Measurements from ENCODE around the gene MXI1. TPM values are rescaled to one million over a fixed set of nuclear protein-coding genes. Genes with fewer than 3 reads are reported as not detected.

Gene MXI1
- total RNA-seq, 1 donor, result 8.2 TPM

DNA sequence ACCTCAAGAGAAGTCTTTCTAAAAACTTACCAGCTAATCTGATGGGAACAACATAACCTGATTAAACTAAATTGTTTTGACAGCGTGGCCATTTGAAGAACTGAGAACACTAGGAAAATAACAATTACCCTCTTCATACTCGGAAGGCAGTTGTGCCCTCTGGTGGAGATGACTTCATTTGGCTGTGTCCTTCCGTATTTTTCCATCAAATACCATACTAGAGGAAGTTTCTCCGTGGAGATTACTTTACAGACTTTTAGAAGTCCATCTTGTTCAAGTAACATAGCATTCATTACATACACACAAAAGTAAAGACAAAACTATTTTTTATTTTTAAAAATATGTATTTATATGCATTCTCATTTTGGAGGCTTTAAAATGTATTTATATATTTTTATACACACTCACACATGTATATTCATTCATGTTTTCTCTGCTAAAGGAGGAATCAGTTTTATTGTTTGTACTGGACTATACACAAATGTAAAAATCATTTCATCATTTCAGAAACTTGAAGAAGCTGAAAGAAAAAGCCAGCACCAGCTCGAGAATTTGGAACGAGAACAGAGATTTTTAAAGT lies 72.1 kb downstream of the MXI1 start:
- no peak overlapping the region for H3K4me3 ChIP-seq (ENCODE audit: low read depth, low read length)
- TF ChIP-seq, protein P1, sequence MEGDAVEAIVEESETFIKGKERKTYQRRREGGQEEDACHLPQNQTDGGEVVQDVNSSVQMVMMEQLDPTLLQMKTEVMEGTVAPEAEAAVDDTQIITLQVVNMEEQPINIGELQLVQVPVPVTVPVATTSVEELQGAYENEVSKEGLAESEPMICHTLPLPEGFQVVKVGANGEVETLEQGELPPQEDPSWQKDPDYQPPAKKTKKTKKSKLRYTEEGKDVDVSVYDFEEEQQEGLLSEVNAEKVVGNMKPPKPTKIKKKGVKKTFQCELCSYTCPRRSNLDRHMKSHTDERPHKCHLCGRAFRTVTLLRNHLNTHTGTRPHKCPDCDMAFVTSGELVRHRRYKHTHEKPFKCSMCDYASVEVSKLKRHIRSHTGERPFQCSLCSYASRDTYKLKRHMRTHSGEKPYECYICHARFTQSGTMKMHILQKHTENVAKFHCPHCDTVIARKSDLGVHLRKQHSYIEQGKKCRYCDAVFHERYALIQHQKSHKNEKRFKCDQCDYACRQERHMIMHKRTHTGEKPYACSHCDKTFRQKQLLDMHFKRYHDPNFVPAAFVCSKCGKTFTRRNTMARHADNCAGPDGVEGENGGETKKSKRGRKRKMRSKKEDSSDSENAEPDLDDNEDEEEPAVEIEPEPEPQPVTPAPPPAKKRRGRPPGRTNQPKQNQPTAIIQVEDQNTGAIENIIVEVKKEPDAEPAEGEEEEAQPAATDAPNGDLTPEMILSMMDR (IDR thresholded peaks at IDR 0.05; ENCODE audit: insufficient read depth, low read depth, low read length), result peak; percentile 72

DNA sequence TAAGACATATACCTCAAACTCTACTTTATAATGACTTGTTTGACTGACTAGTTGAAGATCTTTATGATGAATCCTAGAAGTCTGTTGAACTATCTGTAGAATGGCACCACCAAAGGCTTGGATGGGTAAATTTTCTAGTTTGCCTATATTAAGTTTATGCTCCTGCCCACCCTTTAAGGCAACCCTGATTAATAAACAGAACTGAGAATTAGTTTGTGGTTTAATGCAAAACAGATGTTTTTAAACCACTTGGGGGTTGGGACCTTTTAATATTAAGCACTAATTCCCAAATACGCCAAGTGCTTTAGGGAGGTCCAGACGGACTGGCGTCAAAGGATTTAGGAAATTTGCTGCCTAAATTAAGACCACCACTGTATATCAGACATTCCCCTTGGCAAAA lies 76.9 kb downstream of the MXI1 start:
- no peak overlapping the region for H3K4me3 ChIP-seq (ENCODE audit: low read depth, low read length)
- TF ChIP-seq, protein P1 (IDR thresholded peaks at IDR 0.05; ENCODE audit: insufficient read depth, low read depth, low read length), result no peak
- no peak for DNase-seq (ENCODE audit: low read depth)

More for the DNA sequence above, 72.1 kb downstream of the MXI1 start:
- peak; percentile 75 for DNase-seq (ENCODE audit: low read depth)

DNA sequence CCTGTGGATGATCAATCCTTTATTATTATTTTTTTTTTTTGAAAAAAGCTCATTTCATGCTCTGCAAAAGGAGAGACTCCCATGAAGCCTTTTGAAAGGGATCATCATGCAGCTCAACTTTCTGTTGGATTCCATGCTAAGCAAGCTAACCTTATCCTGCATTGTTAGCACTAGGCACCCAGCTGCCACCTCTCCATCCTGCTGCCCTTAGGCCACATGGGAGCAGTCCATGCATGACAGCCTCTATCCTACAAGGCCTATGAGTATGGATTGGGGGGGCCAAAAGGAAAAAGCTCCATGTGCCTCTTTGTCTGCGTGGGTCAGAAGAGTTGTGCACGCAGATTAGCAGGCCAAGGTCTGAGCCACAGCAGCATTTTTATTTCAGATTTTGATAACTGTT lies 78.1 kb downstream of the MXI1 start:
- TF ChIP-seq, protein P1 (IDR thresholded peaks at IDR 0.05; ENCODE audit: insufficient read depth, low read depth, low read length), result no peak
- H3K4me3 ChIP-seq (ENCODE audit: low read depth, low read length), result no peak overlapping the region
- no peak for DNase-seq (ENCODE audit: low read depth)

DNA sequence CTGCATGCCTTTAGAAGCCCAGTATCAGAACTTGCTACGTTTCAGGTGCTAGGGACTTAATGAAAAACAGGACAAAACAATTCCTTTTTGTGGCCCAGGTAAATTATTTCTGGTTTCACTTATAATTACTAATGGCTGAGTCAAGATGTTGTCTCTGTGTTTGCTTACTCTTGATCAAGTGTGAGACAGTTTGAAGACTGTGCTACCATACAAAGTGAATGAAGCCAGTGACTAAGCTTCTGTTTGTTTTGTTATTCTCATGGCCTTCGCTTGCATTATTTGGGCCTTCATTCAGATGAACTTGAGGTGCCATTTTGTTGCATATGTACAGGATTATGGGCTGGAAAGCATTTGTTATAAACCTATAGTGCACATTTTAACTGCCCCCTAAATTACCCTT lies 79.4 kb downstream of the MXI1 start:
- TF ChIP-seq, protein P1 (IDR thresholded peaks at IDR 0.05; ENCODE audit: insufficient read depth, low read depth, low read length), result no peak
- DNase-seq (ENCODE audit: low read depth), result no peak
- no peak overlapping the region for H3K4me3 ChIP-seq (ENCODE audit: low read depth, low read length)

DNA sequence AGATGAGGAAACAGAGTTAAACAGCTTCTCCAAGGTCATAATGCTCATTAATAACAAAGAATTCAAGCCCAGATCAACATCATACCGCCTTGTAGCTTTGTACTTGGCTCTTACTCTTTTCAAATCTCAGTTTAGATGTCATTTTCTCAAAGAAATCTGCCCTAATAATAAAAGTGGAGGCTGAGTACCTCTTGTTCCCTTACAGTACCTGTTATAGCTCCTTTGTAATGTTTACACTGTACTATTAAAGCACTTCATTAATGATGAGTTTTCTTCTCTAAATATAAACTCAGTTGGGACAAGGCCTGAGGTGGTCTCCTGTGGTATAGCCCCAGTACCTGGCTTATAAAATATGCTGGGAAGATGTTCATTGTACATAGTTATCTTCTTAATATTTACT lies 89.6 kb downstream of the MXI1 start:
- TF ChIP-seq, protein P1 (IDR thresholded peaks at IDR 0.05; ENCODE audit: insufficient read depth, low read depth, low read length), result no peak
- H3K4me3 ChIP-seq (ENCODE audit: low read depth, low read length), result no peak overlapping the region
- DNase-seq (ENCODE audit: low read depth), result no peak

DNA sequence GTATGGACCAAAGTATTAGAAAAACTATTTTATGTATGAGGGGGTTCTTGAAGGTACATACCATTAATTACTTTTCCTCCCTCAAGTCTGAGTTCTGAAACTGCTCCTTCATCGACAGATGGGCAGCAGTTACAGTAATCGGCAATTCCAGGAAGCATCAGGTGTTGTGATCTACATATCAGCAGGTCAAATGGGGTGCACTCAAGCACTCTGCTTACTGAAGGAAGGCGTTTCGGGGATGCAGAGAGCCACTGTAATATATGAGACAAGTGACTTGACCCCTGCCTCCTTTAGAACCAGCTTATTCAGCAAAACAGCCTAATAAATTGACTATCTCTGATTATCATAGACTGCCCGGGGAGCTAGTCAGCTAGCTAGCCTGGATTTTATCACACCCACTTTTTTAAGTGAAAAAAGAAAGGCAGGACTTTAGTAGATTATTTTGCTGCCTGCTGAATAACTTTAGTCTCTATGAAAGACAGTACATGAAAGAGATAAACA lies 93.1 kb downstream of the MXI1 start:
- DNase-seq (ENCODE audit: low read depth), result no peak
- TF ChIP-seq, protein P1 (IDR thresholded peaks at IDR 0.05; ENCODE audit: insufficient read depth, low read depth, low read length), result no peak

DNA sequence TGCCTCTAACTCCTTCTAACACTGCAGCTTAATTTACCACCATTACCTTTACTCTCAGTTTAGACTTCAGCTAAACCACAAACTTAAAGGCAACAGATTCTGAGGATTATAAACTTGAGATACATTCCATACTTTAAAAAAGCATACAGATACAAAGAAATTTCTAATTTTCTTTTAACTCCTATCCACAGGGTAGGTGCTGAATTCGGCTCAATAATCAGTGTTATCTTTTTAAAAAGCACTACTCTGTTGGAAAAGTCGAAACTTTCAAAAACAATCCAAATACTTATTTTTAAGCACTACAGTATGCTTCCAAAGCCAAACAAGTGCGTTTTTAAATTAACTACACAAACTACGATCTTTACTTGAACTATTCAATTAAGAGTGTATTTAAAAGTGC lies 96.3 kb downstream of the MXI1 start:
- peak overlapping the region; percentile 94 for H3K4me3 ChIP-seq (ENCODE audit: low read depth, low read length)
- TF ChIP-seq, protein P1 (IDR thresholded peaks at IDR 0.05; ENCODE audit: insufficient read depth, low read depth, low read length), result no peak
- no peak for DNase-seq (ENCODE audit: low read depth)

More for the DNA sequence above, 93.1 kb downstream of the MXI1 start:
- H3K4me3 ChIP-seq (ENCODE audit: low read depth, low read length), result no peak overlapping the region
